Neural progenitor cell (in vitro differentiated cells): ENCODE measurements around the gene OCEL1.

ENCODE experiments used
- CTCF ChIP-seq: fragments of 200-600 bp; sonication (generic); IDR thresholded peaks from 2 replicates; pipeline ENCODE4 v1.5.1; 2017; ENCODE audit warnings: antibody characterized with exemption, mild to moderate bottlenecking
- EZH2phosphoT487 ChIP-seq: fragments of 200-600 bp; sonication (generic); IDR thresholded peaks from 2 replicates; pipeline ENCODE4 v1.6.1; 2017; ENCODE audit warnings: antibody characterized with exemption

- TF ChIP-seq EZH2phosphoT487: no peak
- no peak for TF ChIP-seq CTCF
These were observed 16.6 kb upstream of the OCEL1 start for GRCh38 chr19:17209126-17210036.
